Hepatocyte (in vitro differentiated cells): ENCODE data around the gene SLC2A4.

Experiments
- EZH2phosphoT487 ChIP-seq: fragments of 200-600 bp; sonication (generic); IDR thresholded peaks from one replicate; pipeline ENCODE4 v1.6.1; 2018; ENCODE audit warnings: antibody characterized with exemption, mild to moderate bottlenecking, low read depth, moderate library complexity; ENCODE audit not compliant: unreplicated experiment, severe bottlenecking
- TF ChIP-seq, protein P1 (sequence below): fragments of 200-600 bp; sonication (generic); IDR thresholded peaks from 2 replicates; pipeline ENCODE4 v1.5.1; 2016; ENCODE audit warnings: antibody characterized with exemption, mild to moderate bottlenecking; ENCODE audit not compliant: poor library complexity

DNA sequence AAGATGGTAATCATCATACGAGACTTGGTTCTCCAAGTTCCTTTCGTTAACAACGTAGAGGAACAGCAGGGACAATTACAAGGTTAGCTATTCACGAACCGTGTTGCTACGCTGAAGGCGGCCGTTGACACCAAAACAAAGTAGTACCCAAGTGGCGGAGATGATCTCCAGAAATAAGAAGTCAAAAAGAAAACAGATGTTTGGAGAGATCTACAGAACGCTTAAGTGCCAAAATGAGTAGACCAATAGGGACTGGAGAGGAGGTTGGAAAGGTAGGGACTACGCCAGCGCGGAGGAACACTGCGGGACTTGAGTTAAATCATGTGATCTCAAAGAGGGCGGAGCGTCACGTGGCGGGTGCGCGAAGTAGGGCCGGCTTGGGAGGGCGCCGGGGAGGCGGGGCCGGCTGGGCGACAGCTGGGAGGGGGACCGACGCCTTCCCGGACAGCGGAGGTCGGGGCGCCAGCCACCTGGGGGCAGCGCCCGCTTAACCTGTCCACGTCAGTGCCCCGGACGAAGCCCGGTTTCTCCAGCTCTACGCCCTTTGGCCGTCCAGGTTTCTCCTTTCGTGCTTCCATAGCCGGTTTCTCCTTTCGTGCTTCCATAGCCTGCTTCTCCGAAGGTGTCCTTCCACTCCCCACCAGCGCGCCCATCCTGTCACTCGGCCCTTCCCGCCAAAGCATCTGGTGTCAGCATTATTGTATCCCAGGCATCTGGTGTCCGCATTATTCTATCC, 38.6 kb upstream of the SLC2A4 start:
- TF ChIP-seq, protein P1, sequence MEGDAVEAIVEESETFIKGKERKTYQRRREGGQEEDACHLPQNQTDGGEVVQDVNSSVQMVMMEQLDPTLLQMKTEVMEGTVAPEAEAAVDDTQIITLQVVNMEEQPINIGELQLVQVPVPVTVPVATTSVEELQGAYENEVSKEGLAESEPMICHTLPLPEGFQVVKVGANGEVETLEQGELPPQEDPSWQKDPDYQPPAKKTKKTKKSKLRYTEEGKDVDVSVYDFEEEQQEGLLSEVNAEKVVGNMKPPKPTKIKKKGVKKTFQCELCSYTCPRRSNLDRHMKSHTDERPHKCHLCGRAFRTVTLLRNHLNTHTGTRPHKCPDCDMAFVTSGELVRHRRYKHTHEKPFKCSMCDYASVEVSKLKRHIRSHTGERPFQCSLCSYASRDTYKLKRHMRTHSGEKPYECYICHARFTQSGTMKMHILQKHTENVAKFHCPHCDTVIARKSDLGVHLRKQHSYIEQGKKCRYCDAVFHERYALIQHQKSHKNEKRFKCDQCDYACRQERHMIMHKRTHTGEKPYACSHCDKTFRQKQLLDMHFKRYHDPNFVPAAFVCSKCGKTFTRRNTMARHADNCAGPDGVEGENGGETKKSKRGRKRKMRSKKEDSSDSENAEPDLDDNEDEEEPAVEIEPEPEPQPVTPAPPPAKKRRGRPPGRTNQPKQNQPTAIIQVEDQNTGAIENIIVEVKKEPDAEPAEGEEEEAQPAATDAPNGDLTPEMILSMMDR = no peak
- no peak for TF ChIP-seq EZH2phosphoT487
